Middle frontal gyrus (tissue), 1 donor: ENCODE measurements around the gene STC2.
"Not testable (repeated sequence)": the region's sequence is repeated elsewhere in the genome, so short reads cannot be mapped to it uniquely, and the experiment has no call there.

ENCODE experiments used
- DNase-seq: peaks from one replicate; pipeline ENCODE4 v3.0.0-alpha.2; 2015; ENCODE audit warnings: low spot score; ENCODE audit errors: extremely low spot score

The STC2 gene

DNA sequence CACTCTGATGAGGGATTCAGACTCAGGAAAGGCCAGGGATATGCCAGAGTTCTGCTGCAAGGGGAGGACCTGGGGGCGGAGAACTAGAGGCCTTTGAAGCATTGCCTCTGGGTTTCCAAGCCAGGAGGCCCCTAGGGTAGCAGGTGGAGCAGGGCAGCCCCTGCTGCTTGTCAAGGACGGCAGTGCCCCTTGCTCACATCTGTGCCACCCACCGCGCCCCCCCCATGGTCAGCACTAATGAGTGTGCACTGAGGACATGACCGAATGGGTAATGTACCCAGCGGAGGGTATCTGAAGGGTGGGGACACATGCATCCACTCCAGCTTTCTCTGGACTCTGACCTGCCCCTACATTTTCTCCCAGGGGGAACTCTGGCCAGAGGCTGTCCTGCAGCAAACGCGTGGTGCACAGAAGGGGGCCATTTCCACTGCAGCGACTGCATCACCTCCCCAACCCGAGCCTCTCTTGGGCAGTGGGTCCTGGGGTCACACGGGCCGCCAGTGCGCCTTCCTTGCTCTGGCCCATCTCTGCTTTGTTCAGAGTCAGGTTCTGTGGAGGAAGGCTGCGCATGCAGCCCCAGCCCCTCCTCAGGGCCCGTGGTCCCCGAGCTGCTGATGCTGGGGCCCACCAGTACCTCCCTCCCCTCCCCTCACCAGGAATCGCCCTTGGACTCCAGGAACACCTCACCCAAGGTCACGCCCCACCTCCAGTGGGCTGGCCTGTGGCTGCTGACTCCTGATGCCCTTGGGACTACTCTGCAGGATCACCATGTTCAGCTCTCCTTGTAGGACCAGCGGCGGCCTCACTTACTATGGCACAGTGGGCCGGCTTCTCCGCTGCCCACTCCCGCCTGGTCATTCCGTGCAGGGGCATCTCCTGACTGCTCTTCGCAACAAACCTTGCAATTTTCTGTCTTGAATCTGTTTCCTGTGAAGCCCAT is 31.2 kb downstream of the STC2 start:
- no peak for DNase-seq

GRCh38 chr5:173295796-173296195 is 32.4 kb downstream of the STC2 start:
- DNase-seq: no peak

DNA sequence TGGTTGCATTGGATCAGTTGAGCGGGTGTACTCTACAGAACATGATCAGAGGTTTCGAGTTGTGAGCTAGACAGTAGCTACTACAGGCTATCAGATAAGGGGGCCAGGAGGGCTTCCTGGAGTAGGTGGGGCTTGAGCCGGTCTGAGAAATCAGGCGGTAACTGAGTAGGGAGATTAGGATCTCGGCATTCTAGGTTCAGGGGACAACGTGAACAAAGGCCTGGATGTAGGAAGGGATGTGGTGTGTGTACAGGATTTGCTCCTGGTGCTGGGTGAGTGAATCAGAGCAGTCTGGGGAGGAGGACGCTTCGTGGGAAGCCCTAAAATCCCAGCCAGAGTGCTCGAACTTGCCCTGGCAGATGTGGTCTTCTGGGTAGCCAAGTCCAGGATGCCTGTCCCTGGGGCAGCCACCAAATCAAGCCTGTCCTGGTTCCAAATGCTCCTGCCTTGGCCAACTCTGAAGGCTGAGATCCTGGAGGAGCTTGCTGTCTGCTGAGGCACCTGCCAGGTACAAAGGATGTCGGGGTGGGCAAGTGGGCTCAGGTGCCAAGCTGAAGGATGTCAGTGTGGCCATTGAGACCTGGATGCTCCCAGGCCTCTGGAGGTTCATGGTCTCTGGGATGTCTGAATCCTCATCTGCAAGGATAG is 33.4 kb downstream of the STC2 start:
- DNase-seq: no peak

DNA sequence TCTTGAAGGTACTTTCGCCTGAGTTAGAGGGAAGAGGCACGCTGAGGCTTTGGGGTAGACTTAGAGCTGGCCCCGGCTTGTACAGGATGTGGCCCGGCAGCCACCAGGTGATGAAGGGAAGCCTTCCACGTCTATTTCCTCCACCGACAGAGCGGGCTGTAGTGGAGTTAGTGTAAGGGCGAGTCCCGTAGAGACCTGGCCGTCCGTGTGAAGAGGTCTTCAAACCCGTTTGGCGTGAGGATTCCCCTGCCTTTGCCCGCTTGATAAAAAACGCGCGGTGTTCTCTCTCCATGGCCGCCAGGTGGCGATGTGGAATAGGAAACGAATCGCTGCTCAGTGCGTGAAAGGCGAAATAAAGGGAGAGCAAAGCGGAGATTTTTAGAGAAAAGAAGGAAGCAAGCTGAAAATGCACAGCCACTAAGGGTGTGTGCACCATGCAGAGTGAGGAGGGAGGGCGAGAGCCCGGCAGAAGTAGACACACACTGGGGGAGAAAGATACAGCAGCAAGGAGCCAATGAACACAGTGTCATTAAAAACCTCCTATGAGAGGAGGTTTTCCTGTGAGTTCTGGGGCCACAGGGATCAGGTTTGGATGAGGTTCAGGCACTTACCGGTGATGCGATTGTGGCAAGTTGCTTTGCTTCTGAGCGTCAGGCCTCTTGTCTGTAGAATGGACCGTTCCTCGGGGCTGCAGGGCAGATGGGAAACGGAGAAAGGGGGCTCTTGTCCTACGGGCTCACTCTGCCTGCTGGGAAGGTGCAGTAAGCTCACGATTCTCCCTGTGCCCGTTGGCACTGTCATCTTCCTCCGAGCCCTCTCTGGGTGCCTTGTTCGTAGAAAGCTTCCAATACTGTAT is 34.2 kb downstream of the STC2 start:
- peak; percentile 75 for DNase-seq

- DNase-seq: no peak
Measured at GRCh38 chr5:173291722-173292658, 36.2 kb downstream of the STC2 start.

- DNase-seq: no peak
Measured at GRCh38 chr5:173290477-173291131, 37.6 kb downstream of the STC2 start.

DNA sequence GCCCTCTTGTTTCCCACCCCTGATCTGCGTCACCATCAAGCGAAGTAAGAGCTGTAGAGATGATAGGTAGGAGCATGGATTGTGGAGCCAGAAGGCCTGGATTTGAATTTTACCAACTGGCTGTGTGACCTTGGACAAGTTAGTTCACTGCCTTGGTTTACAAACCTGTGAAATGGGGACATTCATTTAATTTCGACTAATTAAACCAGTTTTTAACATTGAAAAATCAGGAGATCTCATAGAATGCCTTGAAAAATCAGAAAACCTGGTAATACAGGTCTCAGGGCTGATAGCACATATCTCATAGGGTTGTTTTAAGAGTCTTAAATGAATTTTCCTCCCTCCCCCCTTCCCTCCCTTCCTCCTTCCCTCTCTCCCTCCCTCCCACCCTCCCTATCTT is 38.8 kb downstream of the STC2 start:
- no peak for DNase-seq

GRCh38 chr5:173288632-173289031 is 39.6 kb downstream of the STC2 start:
- DNase-seq: no peak

DNA sequence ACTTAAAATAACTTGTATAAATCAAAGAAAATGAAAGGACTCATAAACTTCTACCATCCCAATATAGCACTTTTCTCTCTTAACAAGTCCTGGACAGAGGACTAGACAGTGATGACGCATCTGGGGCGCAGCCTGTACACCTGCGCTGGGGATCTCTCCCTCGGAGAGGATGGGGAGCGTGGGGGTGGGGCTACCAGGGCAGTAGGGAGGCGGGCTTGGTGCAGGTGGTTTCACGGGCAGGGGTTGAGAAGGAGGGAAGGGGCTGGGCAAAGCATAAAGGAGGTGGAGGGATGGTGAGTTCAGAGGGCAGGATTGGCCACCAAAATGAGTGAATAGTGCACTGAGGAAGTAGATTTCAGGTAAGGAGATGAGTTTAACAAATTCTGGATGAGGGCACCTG is 41.1 kb downstream of the STC2 start:
- no peak for DNase-seq

DNA sequence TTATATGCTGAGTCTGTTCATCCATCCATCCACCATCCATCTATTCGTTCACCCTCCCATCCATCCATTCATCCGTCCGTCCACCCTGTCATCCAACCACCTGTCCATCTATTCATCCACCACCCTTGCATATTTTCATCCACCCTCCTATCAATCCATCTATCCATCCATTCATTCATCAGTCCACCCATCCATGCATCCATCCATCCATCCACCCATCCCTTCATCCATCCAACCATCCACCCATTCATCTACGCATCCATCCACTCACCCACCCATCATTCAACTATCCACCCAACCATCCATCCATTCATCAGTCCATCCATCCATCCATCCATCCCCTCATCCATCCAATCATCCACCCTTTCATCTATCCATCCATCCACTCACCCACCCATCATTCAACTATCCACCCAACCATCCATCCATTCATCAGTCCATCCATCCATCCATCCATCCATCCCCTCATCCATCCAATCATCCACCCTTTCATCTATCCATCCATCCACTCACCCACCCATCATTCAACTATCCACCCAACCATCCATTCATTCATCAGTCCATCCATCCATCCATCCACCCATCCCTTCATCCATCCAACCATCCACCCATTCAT is 43.8 kb downstream of the STC2 start:
- DNase-seq: not testable (repeated sequence)

DNA sequence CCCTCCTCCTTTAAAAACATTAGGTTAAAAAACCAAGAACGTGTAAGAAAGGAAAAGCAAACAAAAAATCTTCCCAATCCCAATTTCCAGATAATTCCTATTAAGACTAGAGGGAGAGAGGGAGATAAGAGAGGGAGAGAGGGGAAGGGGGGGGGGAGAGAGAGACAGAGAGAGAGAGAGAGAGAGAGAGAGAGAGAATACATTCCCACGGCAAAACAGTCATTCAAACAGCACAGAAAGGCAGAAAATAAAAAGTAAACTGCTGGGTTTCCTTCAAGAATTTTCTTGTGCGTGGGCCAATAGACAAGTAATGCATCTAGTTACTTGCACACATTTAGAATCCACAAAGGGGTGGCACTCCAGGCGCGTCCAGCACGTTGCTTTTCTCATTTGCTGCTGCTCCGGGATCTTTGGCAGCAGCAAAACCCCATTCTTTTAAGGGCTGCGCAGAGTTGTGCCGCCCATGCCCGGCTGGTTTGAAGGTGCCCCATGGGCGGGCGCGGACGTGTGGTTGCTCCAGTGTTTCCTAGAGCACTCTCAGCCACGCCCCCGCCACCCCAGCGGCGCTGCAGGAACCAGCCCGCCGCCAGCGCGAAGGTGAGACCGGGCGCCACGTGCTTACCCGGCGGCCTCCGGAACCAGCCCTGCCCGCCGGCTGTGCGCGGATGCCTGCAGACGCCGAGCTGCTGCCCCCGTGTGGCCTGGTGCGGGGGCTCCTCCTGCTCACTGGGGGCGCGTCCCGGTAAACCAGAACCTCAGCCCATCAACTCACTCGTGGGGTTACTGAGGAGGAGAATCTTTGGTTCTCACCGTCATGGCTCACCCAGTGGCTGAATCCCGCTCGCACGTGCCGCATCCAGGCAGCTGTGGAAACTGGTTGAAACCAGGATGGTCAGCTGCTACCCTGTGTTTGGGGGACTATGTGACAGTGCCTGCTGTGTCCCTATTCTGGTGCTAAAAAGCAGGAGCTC is 44.6 kb downstream of the STC2 start:
- no peak for DNase-seq

- DNase-seq: no peak
Measured at GRCh38 chr5:173282916-173283315, 45.3 kb downstream of the STC2 start.

- DNase-seq: no peak
Measured at GRCh38 chr5:173281910-173282309, 46.3 kb downstream of the STC2 start.

GRCh38 chr5:173279166-173279565 is 49.0 kb downstream of the STC2 start:
- DNase-seq: no peak

GRCh38 chr5:173278641-173279040 is 49.6 kb downstream of the STC2 start:
- no peak for DNase-seq

DNA sequence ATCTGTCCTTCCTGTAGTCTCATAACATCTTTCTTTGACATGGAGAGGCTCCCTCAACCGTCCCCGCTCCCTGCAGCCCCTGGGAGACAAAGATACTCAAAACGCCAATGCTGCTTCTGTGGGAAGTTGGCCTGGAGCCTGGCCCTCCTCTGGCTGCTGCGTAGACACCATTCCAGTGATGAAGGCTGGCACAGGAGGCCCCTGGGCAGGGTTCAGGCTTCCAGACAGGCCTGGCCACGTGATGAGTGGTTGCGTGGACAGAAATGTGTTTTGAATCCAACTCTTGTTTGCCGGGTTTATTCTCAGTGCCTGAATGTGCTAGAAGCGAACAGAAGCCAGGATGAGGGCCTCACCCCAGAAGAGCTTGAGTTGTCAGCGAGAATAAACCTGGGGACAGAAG is 50.0 kb downstream of the STC2 start:
- DNase-seq: no peak

DNA sequence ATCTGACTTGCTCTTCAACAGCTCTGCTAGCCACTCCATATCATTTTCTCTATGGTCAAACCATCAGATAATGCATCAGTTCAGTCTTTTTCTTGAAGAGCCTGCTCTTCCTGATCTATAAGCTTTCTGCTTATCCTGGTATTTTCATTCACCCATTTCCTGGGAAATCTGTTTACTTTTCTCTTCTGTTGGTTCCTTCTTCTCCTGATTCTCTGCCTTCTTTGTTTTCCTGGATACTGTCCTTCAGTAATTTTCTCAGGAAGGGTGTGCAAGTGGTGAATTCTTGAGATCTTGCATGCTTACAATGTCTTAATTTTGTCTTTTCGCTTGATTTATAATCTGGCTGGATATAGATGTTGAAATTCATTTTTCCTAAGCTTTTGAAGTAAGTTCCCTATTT is 53.4 kb downstream of the STC2 start:
- DNase-seq: no peak

- no peak for DNase-seq
Measured at GRCh38 chr5:173271419-173271818, 56.8 kb downstream of the STC2 start.
